ENCODE measurements around the gene DYNLT1.
"Not testable (repeated sequence)": the region's sequence is repeated elsewhere in the genome, so short reads cannot be mapped to it uniquely, and the experiment has no call there.

DYNLT1 gene

GRCh38 chr6:158644231-158645063, at the start of gene DYNLT1:
DYNLT1 (minus strand) TSS chr6:158644743; CDS start chr6:158644708, 35 bp downstream.
- Histone ChIP-seq H3K4me3 (ENCODE audit: low read depth in 1 of 2, low read length in 2 of 2) (peak within 1 kb of the TSS; percentile 75 to 76), H3K27me3 (ENCODE audit: low read depth, low read length) (no peaks in the 10 kb centered on the region), H3K4me1 (ENCODE audit: control insufficient read depth in 1 of 2, insufficient read depth in 2 of 2, low read length in 2 of 2) (peaks cover 16 to 27% of the 10 kb centered on the region in 2 donors), H3K27ac (ENCODE audit: low read length) (peak within 1 kb of the TSS; percentile 92), H3K9me3 (ENCODE audit: control insufficient read depth in 1 of 2, low read length in 2 of 2) (no peaks in the 10 kb centered on the region), H3K36me3 (ENCODE audit: control insufficient read depth in 1 of 2, insufficient read depth in 2 of 2, low read length in 2 of 2) (peaks cover 10 to 14% of the 10 kb centered on the region in 2 donors)

DNA sequence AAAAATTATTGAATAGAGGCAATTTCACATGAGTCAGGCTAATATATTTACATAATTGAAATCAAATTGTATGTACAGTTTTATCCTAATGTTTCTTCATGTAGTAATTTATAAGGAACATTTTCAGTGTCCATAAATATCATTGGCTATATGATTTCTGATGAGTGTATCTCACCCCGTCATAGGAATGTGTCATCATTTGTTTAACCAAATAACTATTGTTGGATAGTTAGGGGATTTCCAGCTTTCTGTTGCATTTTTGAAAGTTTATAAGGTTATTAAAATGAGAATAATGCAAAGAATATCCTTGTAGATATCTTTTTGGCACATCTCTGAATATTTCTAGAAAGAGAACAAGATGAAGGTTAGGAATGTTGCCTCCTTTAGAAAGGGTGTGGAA, 44.3 kb upstream of the DYNLT1 start:
- H3K36me3 ChIP-seq (ENCODE audit: control insufficient read depth in 1 of 2, insufficient read depth in 2 of 2, low read length in 2 of 2), result no peaks in the 10 kb centered on the region
- no peak overlapping the region for H3K4me3 ChIP-seq (ENCODE audit: low read depth in 1 of 2, low read length in 2 of 2)
- no peaks in the 10 kb centered on the region for H3K9me3 ChIP-seq (ENCODE audit: control insufficient read depth in 1 of 2, low read length in 2 of 2)
- H3K27me3 ChIP-seq (ENCODE audit: low read depth, low read length), result no peaks in the 10 kb centered on the region
- no peak overlapping the region for H3K27ac ChIP-seq (ENCODE audit: low read length)
- peaks cover 0 to 6% of the 10 kb centered on the region in 2 donors for H3K4me1 ChIP-seq (ENCODE audit: control insufficient read depth in 1 of 2, insufficient read depth in 2 of 2, low read length in 2 of 2)

DNA sequence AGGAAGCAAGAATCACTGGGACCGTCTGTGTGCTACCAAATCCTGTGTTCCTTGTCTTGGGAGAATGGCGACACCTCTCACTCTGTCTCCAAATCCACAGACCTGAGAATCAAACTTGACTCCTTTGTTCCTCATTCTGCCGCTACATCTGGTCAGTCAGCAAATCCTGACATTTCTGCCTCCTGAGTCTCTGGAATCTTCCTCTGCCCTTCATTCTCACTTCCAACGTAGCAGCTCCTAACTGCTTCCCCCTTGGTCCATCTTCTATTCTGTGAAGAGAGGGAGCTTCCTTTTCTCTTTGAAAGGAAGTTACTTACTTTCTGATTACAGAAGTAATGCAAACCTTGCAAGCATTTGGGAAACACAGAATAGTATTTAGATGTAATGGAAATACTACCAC, 43.0 kb upstream of the DYNLT1 start:
- H3K27ac ChIP-seq (ENCODE audit: low read length), result no peak overlapping the region
- H3K4me1 ChIP-seq (ENCODE audit: control insufficient read depth in 1 of 2, insufficient read depth in 2 of 2, low read length in 2 of 2), result peaks cover 0 to 6% of the 10 kb centered on the region in 2 donors
- no peaks in the 10 kb centered on the region for H3K27me3 ChIP-seq (ENCODE audit: low read depth, low read length)
- H3K9me3 ChIP-seq (ENCODE audit: control insufficient read depth in 1 of 2, low read length in 2 of 2), result no peaks in the 10 kb centered on the region
- no peak overlapping the region for H3K4me3 ChIP-seq (ENCODE audit: low read depth in 1 of 2, low read length in 2 of 2)
- H3K36me3 ChIP-seq (ENCODE audit: control insufficient read depth in 1 of 2, insufficient read depth in 2 of 2, low read length in 2 of 2), result no peaks in the 10 kb centered on the region

- Histone ChIP-seq H3K27ac (ENCODE audit: low read length) (no peak overlapping the region), H3K36me3 (ENCODE audit: control insufficient read depth in 1 of 2, insufficient read depth in 2 of 2, low read length in 2 of 2) (no peaks in the 10 kb centered on the region), H3K27me3 (ENCODE audit: low read depth, low read length) (no peaks in the 10 kb centered on the region), H3K4me1 (ENCODE audit: control insufficient read depth in 1 of 2, insufficient read depth in 2 of 2, low read length in 2 of 2) (peaks cover 0 to 6% of the 10 kb centered on the region in 2 donors), H3K9me3 (ENCODE audit: control insufficient read depth in 1 of 2, low read length in 2 of 2) (no peaks in the 10 kb centered on the region), H3K4me3 (ENCODE audit: low read depth in 1 of 2, low read length in 2 of 2) (no peak overlapping the region)
Measured at GRCh38 chr6:158686791-158687381, 42.3 kb upstream of the DYNLT1 start.

GRCh38 chr6:158686311-158686710, 41.8 kb upstream of the DYNLT1 start:
- H3K9me3 ChIP-seq (ENCODE audit: control insufficient read depth in 1 of 2, low read length in 2 of 2), result no peaks in the 10 kb centered on the region
- no peak overlapping the region for H3K4me3 ChIP-seq (ENCODE audit: low read depth in 1 of 2, low read length in 2 of 2)
- no peak overlapping the region for H3K27ac ChIP-seq (ENCODE audit: low read length)
- peaks cover 0 to 6% of the 10 kb centered on the region in 2 donors for H3K4me1 ChIP-seq (ENCODE audit: control insufficient read depth in 1 of 2, insufficient read depth in 2 of 2, low read length in 2 of 2)
- no peaks in the 10 kb centered on the region for H3K27me3 ChIP-seq (ENCODE audit: low read depth, low read length)
- H3K36me3 ChIP-seq (ENCODE audit: control insufficient read depth in 1 of 2, insufficient read depth in 2 of 2, low read length in 2 of 2), result no peaks in the 10 kb centered on the region

GRCh38 chr6:158684745-158685324, 40.3 kb upstream of the DYNLT1 start:
- Histone ChIP-seq H3K4me3 (ENCODE audit: low read depth in 1 of 2, low read length in 2 of 2) (no peak overlapping the region), H3K27me3 (ENCODE audit: low read depth, low read length) (no peaks in the 10 kb centered on the region), H3K36me3 (ENCODE audit: control insufficient read depth in 1 of 2, insufficient read depth in 2 of 2, low read length in 2 of 2) (no peaks in the 10 kb centered on the region), H3K27ac (ENCODE audit: low read length) (no peak overlapping the region), H3K4me1 (ENCODE audit: control insufficient read depth in 1 of 2, insufficient read depth in 2 of 2, low read length in 2 of 2) (peaks cover 0 to 6% of the 10 kb centered on the region in 2 donors), H3K9me3 (ENCODE audit: control insufficient read depth in 1 of 2, low read length in 2 of 2) (no peaks in the 10 kb centered on the region)

GRCh38 chr6:158684311-158684710, 39.8 kb upstream of the DYNLT1 start:
- H3K36me3 ChIP-seq (ENCODE audit: control insufficient read depth in 1 of 2, insufficient read depth in 2 of 2, low read length in 2 of 2), result no peaks in the 10 kb centered on the region

GRCh38 chr6:158680481-158680880, 35.9 kb upstream of the DYNLT1 start:
- Histone ChIP-seq H3K27ac (ENCODE audit: low read length) (no peak overlapping the region), H3K36me3 (ENCODE audit: control insufficient read depth in 1 of 2, insufficient read depth in 2 of 2, low read length in 2 of 2) (no peaks in the 10 kb centered on the region), H3K4me1 (ENCODE audit: control insufficient read depth in 1 of 2, insufficient read depth in 2 of 2, low read length in 2 of 2) (no peaks in the 10 kb centered on the region), H3K4me3 (ENCODE audit: low read depth in 1 of 2, low read length in 2 of 2) (no peak overlapping the region), H3K9me3 (ENCODE audit: control insufficient read depth in 1 of 2, low read length in 2 of 2) (no peaks in the 10 kb centered on the region), H3K27me3 (ENCODE audit: low read depth, low read length) (no peaks in the 10 kb centered on the region)

More at GRCh38 chr6:158684311-158684710, 39.8 kb upstream of the DYNLT1 start:
- Histone ChIP-seq H3K27me3 (ENCODE audit: low read depth, low read length) (no peaks in the 10 kb centered on the region), H3K4me3 (ENCODE audit: low read depth in 1 of 2, low read length in 2 of 2) (no peak overlapping the region), H3K9me3 (ENCODE audit: control insufficient read depth in 1 of 2, low read length in 2 of 2) (no peaks in the 10 kb centered on the region), H3K27ac (ENCODE audit: low read length) (no peak overlapping the region), H3K4me1 (ENCODE audit: control insufficient read depth in 1 of 2, insufficient read depth in 2 of 2, low read length in 2 of 2) (peaks cover 0 to 6% of the 10 kb centered on the region in 2 donors)

- no peaks in the 10 kb centered on the region for H3K9me3 ChIP-seq (ENCODE audit: control insufficient read depth in 1 of 2, low read length in 2 of 2)
- no peak overlapping the region for H3K27ac ChIP-seq (ENCODE audit: low read length)
- no peaks in the 10 kb centered on the region for H3K36me3 ChIP-seq (ENCODE audit: control insufficient read depth in 1 of 2, insufficient read depth in 2 of 2, low read length in 2 of 2)
- H3K4me3 ChIP-seq (ENCODE audit: low read depth in 1 of 2, low read length in 2 of 2), result no peak overlapping the region
- H3K4me1 ChIP-seq (ENCODE audit: control insufficient read depth in 1 of 2, insufficient read depth in 2 of 2, low read length in 2 of 2), result no peaks in the 10 kb centered on the region
- H3K27me3 ChIP-seq (ENCODE audit: low read depth, low read length), result no peaks in the 10 kb centered on the region
Measured at GRCh38 chr6:158680015-158680414, 35.5 kb upstream of the DYNLT1 start.

DNA sequence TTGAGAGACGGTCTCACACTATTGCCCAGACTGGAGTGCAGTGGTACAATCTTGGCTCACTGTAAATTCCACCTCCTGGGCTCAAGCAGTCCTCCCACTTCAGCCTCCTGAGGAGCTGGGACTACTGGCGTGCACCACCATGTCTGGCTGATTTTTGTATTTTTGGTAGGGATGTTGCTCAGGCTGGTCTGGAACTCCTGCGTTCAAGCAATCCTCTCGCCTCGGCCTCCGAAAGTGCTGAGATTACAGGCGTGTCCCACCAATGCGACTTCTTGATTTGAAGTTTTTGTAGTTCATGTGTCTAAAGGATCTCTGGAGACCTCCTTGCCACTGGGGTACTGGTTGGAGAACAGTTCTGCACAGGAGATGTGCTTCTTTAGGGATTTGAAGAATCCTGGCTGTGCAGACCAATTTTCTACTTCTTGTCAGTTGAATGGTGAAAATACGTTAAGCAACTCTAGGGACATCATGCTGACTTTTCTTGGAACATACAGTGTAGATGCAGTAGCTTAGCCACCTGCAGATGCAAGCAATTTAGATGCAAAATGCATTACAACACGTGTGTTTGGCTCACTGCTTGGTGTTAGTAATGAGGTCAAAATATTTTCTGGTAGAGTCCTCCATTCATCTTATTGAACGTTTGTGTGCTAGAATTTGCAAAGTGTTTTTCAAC, 33.5 kb upstream of the DYNLT1 start:
- Histone ChIP-seq H3K36me3 (ENCODE audit: control insufficient read depth in 1 of 2, insufficient read depth in 2 of 2, low read length in 2 of 2) (no peaks in the 10 kb centered on the region), H3K9me3 (ENCODE audit: control insufficient read depth in 1 of 2, low read length in 2 of 2) (no peaks in the 10 kb centered on the region), H3K27ac (ENCODE audit: low read length) (no peak overlapping the region), H3K27me3 (ENCODE audit: low read depth, low read length) (no peaks in the 10 kb centered on the region), H3K4me3 (ENCODE audit: low read depth in 1 of 2, low read length in 2 of 2) (no peak overlapping the region), H3K4me1 (ENCODE audit: control insufficient read depth in 1 of 2, insufficient read depth in 2 of 2, low read length in 2 of 2) (no peaks in the 10 kb centered on the region)

GRCh38 chr6:158677094-158677493, 32.6 kb upstream of the DYNLT1 start:
- not testable (repeated sequence) for H3K4me3 ChIP-seq (ENCODE audit: low read depth in 1 of 2, low read length in 2 of 2); H3K27ac ChIP-seq (ENCODE audit: low read length); H3K36me3 ChIP-seq (ENCODE audit: control insufficient read depth in 1 of 2, insufficient read depth in 2 of 2, low read length in 2 of 2); H3K9me3 ChIP-seq (ENCODE audit: control insufficient read depth in 1 of 2, low read length in 2 of 2); H3K27me3 ChIP-seq (ENCODE audit: low read depth, low read length); H3K4me1 ChIP-seq (ENCODE audit: control insufficient read depth in 1 of 2, insufficient read depth in 2 of 2, low read length in 2 of 2)
